Heart left ventricle (tissue), 16 donors: Measurements from ENCODE around the gene RIC8A. TPM values are rescaled to one million over a fixed set of nuclear protein-coding genes. Genes with fewer than 3 reads are reported as not detected.
"Not testable (repeated sequence)": the region's sequence is repeated elsewhere in the genome, so short reads cannot be mapped to it uniquely, and the experiment has no call there.

ENCODE experiments used
- ATAC-seq, 4 donors: fragments of 200-7000 bp; cut with Tn5 transposase; one replicate each; pipeline ENCODE4 v1.9.1; 2020 to 2022; ENCODE audit warnings: moderate library complexity in 4 of 4, mild to moderate bottlenecking in 3 of 4, moderate number of reproducible peaks in 1 of 4
- DNase-seq, 5 donors: peaks; one replicate each; pipeline ENCODE4 v3.0.0-alpha.2; 2020
- H3K27ac ChIP-seq, 12 donors: fragments of 200-600 bp; sonication (generic) in 4 of 12; one replicate each; pipeline versions ENCODE4 v1.5.0 to v1.8.0; 2016 to 2022; ENCODE audit warnings: mild to moderate bottlenecking in 2 of 12
- H3K27me3 ChIP-seq, 9 donors: fragments of 200-600 bp; sonication (generic) in 2 of 9; one replicate each; pipeline versions ENCODE4 v1.5.1 to v1.8.0; 2016 to 2022; ENCODE audit warnings: mild to moderate bottlenecking in 3 of 9
- H3K36me3 ChIP-seq, 9 donors: fragments of 200-600 bp; sonication (generic) in 2 of 9; one replicate each; pipeline versions ENCODE4 v1.5.0 to v1.8.0; 2018 to 2022; ENCODE audit warnings: mild to moderate bottlenecking in 2 of 9
- H3K4me1 ChIP-seq, 12 donors: fragments of 200-600 bp; sonication (generic) in 4 of 12; one replicate each; pipeline versions ENCODE4 v1.5.0 to v1.8.0; 2016 to 2022; ENCODE audit warnings: mild to moderate bottlenecking in 3 of 12
- H3K4me3 ChIP-seq, 12 donors: fragments of 200-600 bp; sonication (generic) in 4 of 12; one replicate each; pipeline versions ENCODE4 v1.5.0 to v1.8.0; 2017 to 2022; ENCODE audit warnings: mild to moderate bottlenecking in 9 of 12, moderate library complexity in 4 of 12
- H3K9me3 ChIP-seq, 12 donors: fragments of 200-600 bp; sonication (generic) in 4 of 12; one replicate each; pipeline versions ENCODE4 v1.5.0 to v1.8.0; 2016 to 2022; ENCODE audit warnings: mild to moderate bottlenecking in 1 of 12
- POLR2A ChIP-seq, 2 donors: fragments of 450-650 bp; IDR thresholded peaks; one replicate each; pipeline ENCODE4 v1.6.1; 2017; ENCODE audit warnings: antibody characterized with exemption in 2 of 2, mild to moderate bottlenecking in 2 of 2, moderate library complexity in 2 of 2
- WGBS, 4 donors: extraction: QIAGEN DNeasy Blood & Tissue Kit in 2 of 4; methylation state at CpG; one replicate each; pipeline versions ENCODE4 v1.1.5 to v1.1.7; 2013 to 2018; 5-methylcytosine and 5-hydroxymethylcytosine counted together
- intact Hi-C, 10 donors: fragments of 100-400 bp; cut with DNase I; formaldehyde crosslinking; loops; one replicate each; pipeline versions ENCODE4 v1.11.1 to v1.14.2; 2022
- polyA plus RNA-seq, 2 donors: library from polyadenylated mRNA; stranded (reverse); fragments of 200-250 nt; gene quantifications; one replicate each; pipeline ENCODE4 v1.2.3, GENCODE V29; 2013
- total RNA-seq, 9 donors: library from RNA; depleted of rRNA in 2 of 9; stranded (reverse); fragments of >200 nt in 2 of 9; fragmentation: NEBNext Ultra II Directional in 3 of 9; extraction: Animal tissue kit (Norgen Biotek cat#: 25700) in 3 of 9; gene quantifications; one replicate each; pipeline versions ENCODE4 v1.1.0 to v1.2.4, GENCODE V29; 2016 to 2023
- TF ChIP-seq, protein P1 (sequence below), 12 donors: fragments of 200-600 bp; sonication (generic) in 4 of 12; IDR thresholded peaks; one replicate each; pipeline versions ENCODE4 v1.5.0 to v1.8.0; 2018 to 2022; ENCODE audit warnings: antibody characterized with exemption in 12 of 12, mild to moderate bottlenecking in 5 of 12
- donor health status: ischemic (EF 13 %, LVEDD 7.1; RV severe dilation, severe dysfunction).
- donor health status: healthy with polysubstance abuse.
- donor health status: DM: no; HTN: yes; CAD: no.
- donor health status: DM: no; HTN: no; CAD: no.
- donor health status: ischemic (EF 25% LVEDD 6.9; RV normal size, moderate dysfunction).
- donor health status: ischemic (EF 25% LVEDD 5.7; RV mildly dilated, moderate dysfunction).
- donor health status: healthy.
- donor health status: DM: yes; HTN: yes; CAD: no.
- donor health status: ischemic (EF 35%, LVEDD 5.7; RV mildly dilated, moderate dysfunction).
- donor health status: nonischemic (EF 11% LVEDD 7.7; RV severe dilation, severe dysfunction).
- donor health status: DM: yes; HTN: yes; CAD: no.
- donor health status: PGD.
- donor health status: ischemic (EF 29% LVEDD 5.4; RV normal size, mild dysfunction).
- donor health status: nonischemic (EF 23%, LVEDD 6.1; RV moderate dilation, normal function).

The RIC8A gene
- total and polyA plus RNA-seq, 11 donors: 32.7 to 99.5 (median 74.3) TPM

DNA sequence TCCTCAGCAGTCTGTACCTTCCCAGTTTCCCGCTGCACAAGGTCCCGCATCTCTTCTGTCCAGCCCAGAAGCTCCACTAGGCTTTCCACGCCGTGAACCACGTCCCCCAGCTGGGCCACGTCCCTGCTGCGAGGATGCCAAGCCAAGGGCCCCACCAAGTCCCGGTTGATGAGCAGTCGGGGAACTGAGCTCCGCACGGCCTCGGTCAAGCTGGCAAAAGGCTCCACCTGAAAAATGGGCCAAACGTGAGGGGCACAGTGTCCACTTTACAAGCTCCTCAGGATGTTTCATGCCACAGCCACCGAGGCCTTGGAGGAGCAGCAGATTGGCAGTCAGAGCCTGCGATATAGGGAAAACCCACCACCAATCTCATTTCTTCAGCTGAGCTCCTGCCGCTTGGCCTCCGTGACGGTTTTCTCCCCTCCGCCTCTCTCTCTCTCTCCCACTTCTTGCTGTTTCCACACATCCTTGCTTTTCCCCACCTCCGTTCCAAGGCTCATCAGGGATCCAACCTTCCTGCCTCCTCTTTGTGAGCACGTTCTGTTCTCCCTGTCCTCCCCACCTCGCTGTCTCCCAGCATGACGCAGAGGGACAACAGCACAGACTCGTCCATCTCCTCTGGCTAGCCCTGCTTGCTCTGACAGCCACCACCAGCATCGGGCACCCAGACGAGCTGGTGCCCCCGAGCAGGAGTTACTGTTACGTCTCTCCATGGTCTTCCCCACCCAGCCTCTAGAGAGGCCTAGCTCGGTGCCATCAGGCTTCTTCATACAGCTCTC, 11.5 kb downstream of the RIC8A start:
- no peak for DNase-seq
- H3K27ac ChIP-seq: no peak overlapping the region
- H3K27me3 ChIP-seq: no peaks in the 10 kb centered on the region
- no peak overlapping the region for H3K4me3 ChIP-seq
- H3K36me3 ChIP-seq: peaks cover 0 to 64% (median 38%) of the 10 kb centered on the region in 9 donors
- no peaks in the 10 kb centered on the region for H3K9me3 ChIP-seq
- H3K4me1 ChIP-seq: peaks cover 0 to 7% (median 0%) of the 10 kb centered on the region in 12 donors
- TF ChIP-seq POLR2A (IDR thresholded peaks at IDR 0.05): no peak
- TF ChIP-seq, protein P1, sequence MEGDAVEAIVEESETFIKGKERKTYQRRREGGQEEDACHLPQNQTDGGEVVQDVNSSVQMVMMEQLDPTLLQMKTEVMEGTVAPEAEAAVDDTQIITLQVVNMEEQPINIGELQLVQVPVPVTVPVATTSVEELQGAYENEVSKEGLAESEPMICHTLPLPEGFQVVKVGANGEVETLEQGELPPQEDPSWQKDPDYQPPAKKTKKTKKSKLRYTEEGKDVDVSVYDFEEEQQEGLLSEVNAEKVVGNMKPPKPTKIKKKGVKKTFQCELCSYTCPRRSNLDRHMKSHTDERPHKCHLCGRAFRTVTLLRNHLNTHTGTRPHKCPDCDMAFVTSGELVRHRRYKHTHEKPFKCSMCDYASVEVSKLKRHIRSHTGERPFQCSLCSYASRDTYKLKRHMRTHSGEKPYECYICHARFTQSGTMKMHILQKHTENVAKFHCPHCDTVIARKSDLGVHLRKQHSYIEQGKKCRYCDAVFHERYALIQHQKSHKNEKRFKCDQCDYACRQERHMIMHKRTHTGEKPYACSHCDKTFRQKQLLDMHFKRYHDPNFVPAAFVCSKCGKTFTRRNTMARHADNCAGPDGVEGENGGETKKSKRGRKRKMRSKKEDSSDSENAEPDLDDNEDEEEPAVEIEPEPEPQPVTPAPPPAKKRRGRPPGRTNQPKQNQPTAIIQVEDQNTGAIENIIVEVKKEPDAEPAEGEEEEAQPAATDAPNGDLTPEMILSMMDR (IDR thresholded peaks at IDR 0.05): no peak
- 90 to 93% (median 92%) methylated on average over 26 to 29 of the region's 29 CpGs for WGBS, 4 donors
- ATAC-seq: no peak
- intact Hi-C loops: loop anchor here in 1 of 10 donors (10.0 kb wide), 1 partner anchor 146 kb away; the partner anchor contains the start of gene B4GALNT4

DNA sequence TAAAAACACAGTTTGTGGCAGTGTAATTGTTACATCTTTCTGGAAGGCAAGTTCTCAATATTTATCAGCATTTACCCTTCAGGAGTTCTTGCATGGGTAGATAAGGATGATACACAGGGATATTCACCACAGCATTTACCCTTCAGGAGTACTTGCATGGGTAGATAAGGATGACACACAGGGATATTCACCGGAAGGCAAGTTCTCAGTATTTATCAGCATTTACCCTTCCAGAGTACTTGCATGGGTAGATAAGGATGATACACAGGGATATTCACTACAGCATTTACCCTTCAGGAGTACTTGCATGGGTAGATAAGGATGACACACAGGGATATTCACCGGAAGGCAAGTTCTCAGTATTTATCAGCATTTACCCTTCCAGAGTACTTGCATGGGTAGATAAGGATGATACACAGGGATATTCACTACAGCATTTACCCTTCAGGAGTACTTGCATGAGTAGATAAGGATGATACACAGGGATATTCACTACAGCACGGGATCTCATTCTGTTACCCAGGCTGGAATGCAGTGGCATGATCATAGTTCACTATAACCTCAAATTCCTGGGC, 13.2 kb downstream of the RIC8A start:
- ATAC-seq, H3K27me3 ChIP-seq, DNase-seq, H3K9me3 ChIP-seq, H3K4me3 ChIP-seq, intact Hi-C loops: not testable (repeated sequence)
- peaks cover 0 to 47% (median 20%) of the 10 kb centered on the region in 9 donors for H3K36me3 ChIP-seq
- H3K4me1 ChIP-seq: peaks cover 0 to 14% (median 0%) of the 10 kb centered on the region in 12 donors
- 53 to 71% (median 62%) methylated on average over 2 to 3 of the region's 3 CpGs for WGBS, 4 donors
- H3K27ac ChIP-seq: peak overlapping the region in 1 of 12 donors; percentile 57

DNA sequence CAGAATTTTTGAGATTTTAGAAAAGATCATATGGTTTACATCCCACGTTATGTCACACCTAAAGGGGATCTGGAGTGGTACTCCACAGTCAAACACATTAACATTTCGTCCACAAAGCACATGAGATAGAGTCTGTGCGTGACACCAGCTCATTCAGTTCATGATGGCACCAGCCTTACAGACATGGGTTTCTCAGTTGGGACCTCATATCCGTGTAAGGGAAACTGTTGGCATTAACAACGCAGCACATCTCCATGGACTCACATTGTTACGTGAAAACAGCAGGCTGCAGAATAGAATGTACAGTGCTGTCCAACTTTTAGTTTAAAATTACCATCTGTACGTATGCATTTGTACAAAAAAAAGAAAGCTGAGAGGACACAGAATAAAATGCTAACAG, 14.0 kb downstream of the RIC8A start:
- TF ChIP-seq, protein P1 (IDR thresholded peaks at IDR 0.05): no peak
- TF ChIP-seq POLR2A (IDR thresholded peaks at IDR 0.05): no peak
- peak in 1 of 4 donors; percentile 61 for ATAC-seq
- intact Hi-C loops: no loop called here

DNA sequence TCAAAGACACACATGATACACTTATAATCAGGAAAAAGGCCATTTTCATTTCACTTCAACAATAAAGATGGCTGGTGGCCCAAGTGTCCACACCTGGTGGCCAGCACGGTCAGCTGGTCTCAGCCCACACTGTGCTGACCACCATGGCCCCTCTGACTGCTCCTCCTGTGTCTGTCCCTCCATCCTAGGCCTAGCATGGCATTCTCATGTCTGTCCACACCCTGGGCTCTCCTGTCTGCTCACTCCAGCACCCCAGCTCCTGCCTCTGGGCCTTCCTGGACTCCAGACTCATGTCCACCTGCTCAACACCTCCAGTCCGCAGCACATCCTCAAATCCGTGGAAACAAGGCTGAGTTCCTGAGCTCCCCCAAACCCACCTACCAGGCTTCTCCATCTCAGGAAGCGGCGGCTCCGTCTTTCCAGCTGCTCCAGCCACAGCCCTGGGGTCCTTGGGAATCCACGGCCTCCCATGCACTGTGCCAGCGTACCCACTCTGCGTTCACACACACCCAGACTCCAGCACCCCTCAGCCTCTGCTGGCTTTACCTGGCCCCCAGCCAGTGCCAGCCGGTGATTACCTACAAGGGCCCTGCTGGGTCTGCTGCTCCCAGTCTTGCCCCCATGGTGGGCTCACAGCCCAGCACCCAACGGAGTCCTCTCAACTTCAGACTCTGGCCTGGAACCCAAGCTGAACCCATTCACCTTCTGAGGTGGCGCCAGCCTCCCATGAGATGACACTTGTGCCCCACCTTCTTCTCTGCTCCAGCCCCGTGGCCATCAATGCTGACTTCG, 14.7 kb downstream of the RIC8A start:
- Histone ChIP-seq H3K36me3 (peaks cover 0 to 36% (median 10%) of the 10 kb centered on the region in 9 donors), H3K4me3 (no peak overlapping the region), H3K9me3 (no peaks in the 10 kb centered on the region), H3K27me3 (no peaks in the 10 kb centered on the region), H3K4me1 (peaks cover 0 to 14% (median 0%) of the 10 kb centered on the region in 12 donors), H3K27ac (peak overlapping the region in 2 of 12 donors; percentile 57 to 60)
- WGBS, 4 donors: 95 to 96% (median 96%) methylated on average over 14 of the region's 14 CpGs
- intact Hi-C loops: no loop called here
- TF ChIP-seq, protein P1 (IDR thresholded peaks at IDR 0.05): no peak
- no peak for TF ChIP-seq POLR2A (IDR thresholded peaks at IDR 0.05)
- ATAC-seq: peak in 2 of 4 donors; percentile 10 to 24
- DNase-seq: no peak

More for the DNA sequence above, 14.0 kb downstream of the RIC8A start:
- Histone ChIP-seq H3K27ac (peak overlapping the region in 1 of 12 donors; percentile 57), H3K4me1 (peaks cover 0 to 14% (median 0%) of the 10 kb centered on the region in 12 donors), H3K4me3 (no peak overlapping the region), H3K27me3 (no peaks in the 10 kb centered on the region), H3K36me3 (peaks cover 0 to 39% (median 12%) of the 10 kb centered on the region in 9 donors), H3K9me3 (no peaks in the 10 kb centered on the region)
- WGBS, 4 donors: 75 to 94% (median 82%) methylated on average over 7 of the region's 7 CpGs
- DNase-seq: no peak
